ENCODE data around the gene XPR1.

DNA sequence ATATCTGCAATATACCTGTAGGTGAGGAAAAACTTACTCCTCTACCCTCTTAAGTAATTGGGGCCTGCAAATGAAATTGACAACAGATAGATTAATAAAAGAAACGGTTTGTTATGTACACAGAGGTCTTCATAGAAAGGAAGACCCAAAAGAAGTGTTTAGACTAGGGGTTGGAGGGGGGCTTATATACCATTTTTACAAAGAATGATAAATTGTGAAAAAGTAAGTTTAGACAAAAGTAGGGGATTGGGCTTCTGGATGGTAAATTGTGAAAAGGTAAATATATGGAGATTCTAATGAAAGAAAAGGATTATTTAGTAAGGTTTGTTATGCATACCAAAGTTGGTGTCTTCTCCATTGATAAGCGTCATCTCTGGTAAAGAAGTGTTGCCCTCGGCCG is 207.7 kb downstream of the XPR1 start:
- TF ChIP-seq, protein P1, sequence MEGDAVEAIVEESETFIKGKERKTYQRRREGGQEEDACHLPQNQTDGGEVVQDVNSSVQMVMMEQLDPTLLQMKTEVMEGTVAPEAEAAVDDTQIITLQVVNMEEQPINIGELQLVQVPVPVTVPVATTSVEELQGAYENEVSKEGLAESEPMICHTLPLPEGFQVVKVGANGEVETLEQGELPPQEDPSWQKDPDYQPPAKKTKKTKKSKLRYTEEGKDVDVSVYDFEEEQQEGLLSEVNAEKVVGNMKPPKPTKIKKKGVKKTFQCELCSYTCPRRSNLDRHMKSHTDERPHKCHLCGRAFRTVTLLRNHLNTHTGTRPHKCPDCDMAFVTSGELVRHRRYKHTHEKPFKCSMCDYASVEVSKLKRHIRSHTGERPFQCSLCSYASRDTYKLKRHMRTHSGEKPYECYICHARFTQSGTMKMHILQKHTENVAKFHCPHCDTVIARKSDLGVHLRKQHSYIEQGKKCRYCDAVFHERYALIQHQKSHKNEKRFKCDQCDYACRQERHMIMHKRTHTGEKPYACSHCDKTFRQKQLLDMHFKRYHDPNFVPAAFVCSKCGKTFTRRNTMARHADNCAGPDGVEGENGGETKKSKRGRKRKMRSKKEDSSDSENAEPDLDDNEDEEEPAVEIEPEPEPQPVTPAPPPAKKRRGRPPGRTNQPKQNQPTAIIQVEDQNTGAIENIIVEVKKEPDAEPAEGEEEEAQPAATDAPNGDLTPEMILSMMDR (IDR thresholded peaks at IDR 0.05): no peak
- TF ChIP-seq POLR2A (IDR thresholded peaks at IDR 0.05): no peak
